IPS-18a (cell line): ENCODE measurements around the gene IKZF1.
"Not testable (repeated sequence)": the region's sequence is repeated elsewhere in the genome, so short reads cannot be mapped to it uniquely, and the experiment has no call there.

Source experiments
- H3K27ac ChIP-seq: one replicate; pipeline ENCODE4 v1.5.1; 2013; ENCODE audit warnings: low read length
- H3K27me3 ChIP-seq: one replicate; pipeline ENCODE4 v1.6.1; 2013; ENCODE audit warnings: mild to moderate bottlenecking, low read length; ENCODE audit not compliant: control insufficient read depth, insufficient read depth
- H3K36me3 ChIP-seq: one replicate; pipeline ENCODE4 v1.6.1; 2013; ENCODE audit warnings: low read depth, low read length; ENCODE audit not compliant: control insufficient read depth
- H3K4me1 ChIP-seq: one replicate; pipeline ENCODE4 v1.6.1; 2013; ENCODE audit warnings: low read depth, low read length; ENCODE audit not compliant: control insufficient read depth
- H3K4me3 ChIP-seq: one replicate; pipeline ENCODE4 v1.5.1; 2013; ENCODE audit warnings: low read length
- H3K9ac ChIP-seq: one replicate; pipeline ENCODE4 v1.6.1; 2013; ENCODE audit warnings: mild to moderate bottlenecking, low read length, moderate library complexity
- H3K9me3 ChIP-seq: one replicate; pipeline ENCODE4 v1.6.1; 2013; ENCODE audit warnings: low read depth, low read length; ENCODE audit not compliant: control insufficient read depth

The IKZF1 gene

DNA sequence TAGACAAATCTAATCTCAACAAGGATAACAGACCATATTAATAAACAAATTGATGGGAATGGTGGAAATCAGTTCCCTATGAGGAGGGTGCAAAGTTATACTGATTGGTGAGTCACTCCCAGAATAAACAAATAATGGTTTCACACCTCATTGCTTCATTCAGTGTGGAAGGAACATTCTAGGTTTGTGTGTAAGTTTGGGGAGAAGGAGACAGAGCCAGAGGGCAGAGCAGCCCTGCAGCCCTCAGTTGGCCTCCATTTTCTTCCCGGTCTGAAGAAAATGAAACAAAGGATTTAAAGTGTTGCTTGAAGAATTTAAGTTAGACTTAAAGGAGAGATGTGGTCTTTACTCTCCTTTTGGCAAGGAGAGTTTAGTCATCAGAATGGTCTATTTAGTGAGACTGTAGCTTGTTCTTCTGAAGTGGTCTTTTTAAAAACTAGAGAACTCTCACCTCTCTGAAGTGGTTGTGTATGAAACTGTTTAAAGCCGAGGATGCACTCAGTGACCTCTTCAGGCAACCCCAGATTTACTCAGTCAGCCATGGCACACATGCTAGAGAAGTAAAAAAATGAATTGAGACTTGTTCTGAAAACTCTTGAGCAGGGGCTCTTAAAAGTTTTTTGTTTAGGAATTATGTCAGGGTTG lies 27.2 kb downstream of the IKZF1 start:
- no peaks in the 10 kb centered on the region for H3K36me3 ChIP-seq
- peaks cover 5% of the 10 kb centered on the region for H3K4me1 ChIP-seq
- no peaks in the 10 kb centered on the region for H3K27me3 ChIP-seq
- no peak overlapping the region for H3K4me3 ChIP-seq
- H3K9ac ChIP-seq = no peak overlapping the region
- H3K27ac ChIP-seq = no peak overlapping the region
- no peaks in the 10 kb centered on the region for H3K9me3 ChIP-seq

DNA sequence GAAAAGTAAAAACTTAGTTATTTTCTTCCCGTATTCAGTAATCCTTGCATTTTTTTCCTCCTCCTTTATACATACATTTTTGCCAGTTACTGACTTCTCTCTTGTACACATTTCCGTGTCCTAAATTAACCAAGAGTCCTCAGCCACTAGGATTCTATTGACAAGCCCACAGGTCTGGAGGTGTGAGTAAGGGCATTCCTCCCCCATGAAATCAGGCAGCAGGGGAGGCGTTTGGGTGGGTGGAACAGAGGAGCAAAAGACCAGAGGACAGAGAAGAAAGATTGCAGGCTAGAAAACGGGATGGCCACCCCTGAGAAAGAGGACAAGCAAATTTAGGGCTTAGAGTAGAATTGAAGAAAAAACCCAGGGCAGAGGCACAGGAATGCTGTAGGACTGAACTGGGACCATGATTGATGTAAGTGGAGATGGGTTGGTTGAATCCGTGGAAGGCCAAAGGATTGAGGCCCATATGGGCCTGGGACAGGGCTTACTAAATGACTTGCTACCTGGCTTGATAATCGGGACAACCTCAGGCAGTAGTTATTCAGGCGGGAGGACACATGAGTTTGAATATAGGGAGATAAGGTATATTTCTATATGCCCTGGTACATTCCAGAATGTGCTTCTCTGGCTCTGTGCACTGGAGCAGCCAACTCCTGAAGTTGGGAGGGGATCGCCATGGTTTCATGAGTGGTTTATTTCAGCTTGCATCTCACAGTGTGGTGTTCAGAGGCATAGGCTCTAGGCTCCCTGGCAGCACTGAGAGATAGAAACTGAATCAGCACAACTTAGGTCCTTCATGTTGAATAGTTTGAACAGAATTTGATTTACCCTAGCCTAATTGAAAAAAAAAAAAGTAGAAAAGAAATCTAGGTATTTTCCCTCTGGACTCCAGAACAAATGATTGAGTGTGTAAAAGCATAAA lies 28.0 kb downstream of the IKZF1 start:
- H3K9me3 ChIP-seq = no peaks in the 10 kb centered on the region
- no peak overlapping the region for H3K27ac ChIP-seq
- H3K4me3 ChIP-seq = no peak overlapping the region
- no peaks in the 10 kb centered on the region for H3K27me3 ChIP-seq
- H3K9ac ChIP-seq = no peak overlapping the region
- H3K36me3 ChIP-seq = no peaks in the 10 kb centered on the region
- peaks cover 5% of the 10 kb centered on the region for H3K4me1 ChIP-seq

DNA sequence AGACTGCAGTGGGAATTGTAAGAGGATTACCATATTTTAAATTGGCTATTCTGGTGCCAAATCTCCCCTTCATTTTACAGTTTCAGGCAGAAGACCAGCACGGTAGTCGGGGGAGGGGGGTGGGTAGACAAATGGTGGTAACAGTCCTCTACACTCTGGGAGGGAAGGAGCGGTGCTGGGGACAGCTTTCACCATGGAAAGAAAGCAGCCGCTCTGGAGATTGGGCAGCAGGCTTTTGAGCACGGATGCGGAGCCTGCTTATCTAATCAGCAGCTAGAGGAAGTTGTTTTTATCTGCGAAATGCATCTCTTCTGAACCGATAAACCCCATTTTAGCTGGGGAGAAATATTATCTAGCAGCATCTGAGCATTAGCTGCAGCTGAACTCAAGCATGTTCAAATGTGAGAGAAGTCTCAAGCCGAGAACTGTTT lies 28.7 kb downstream of the IKZF1 start:
- no peak overlapping the region for H3K27ac ChIP-seq
- no peak overlapping the region for H3K4me3 ChIP-seq
- peaks cover 5% of the 10 kb centered on the region for H3K4me1 ChIP-seq
- no peaks in the 10 kb centered on the region for H3K36me3 ChIP-seq
- no peaks in the 10 kb centered on the region for H3K27me3 ChIP-seq
- H3K9ac ChIP-seq = no peak overlapping the region
- no peaks in the 10 kb centered on the region for H3K9me3 ChIP-seq

DNA sequence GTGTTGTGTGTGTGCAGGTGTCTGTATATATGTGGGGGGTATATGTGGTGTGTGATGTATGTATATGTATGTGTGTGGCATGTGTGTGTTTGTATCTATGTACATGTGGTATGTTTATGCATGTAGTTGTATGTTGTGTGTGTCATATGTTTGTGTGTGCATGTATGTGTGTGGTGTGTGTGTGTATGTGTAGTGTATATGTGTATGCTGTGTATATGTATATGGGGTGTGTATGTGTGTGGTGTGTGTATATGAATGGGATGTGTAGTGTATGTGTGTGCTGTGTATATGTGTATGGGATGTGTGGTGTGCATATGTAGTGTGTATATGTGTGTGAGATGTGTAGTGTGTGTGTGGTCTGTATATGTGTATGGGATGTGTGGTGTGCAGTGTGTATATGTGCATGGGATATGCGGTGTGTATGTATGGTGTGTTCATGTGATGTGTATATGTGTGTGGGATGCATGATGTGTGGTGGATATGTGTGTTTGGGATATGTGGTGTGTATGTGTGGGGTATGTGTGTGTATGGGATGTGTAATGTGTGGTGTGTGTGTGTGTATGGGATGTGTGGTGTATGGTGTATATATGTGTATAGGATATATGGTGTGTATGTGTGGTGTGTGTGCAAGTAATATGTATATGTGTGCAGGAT lies 30.0 kb downstream of the IKZF1 start:
- no peak overlapping the region for H3K9ac ChIP-seq
- H3K4me1 ChIP-seq = peaks cover 5% of the 10 kb centered on the region
- no peaks in the 10 kb centered on the region for H3K9me3 ChIP-seq
- H3K27ac ChIP-seq = no peak overlapping the region
- H3K4me3 ChIP-seq = no peak overlapping the region
- H3K27me3 ChIP-seq = no peaks in the 10 kb centered on the region
- H3K36me3 ChIP-seq = no peaks in the 10 kb centered on the region

DNA sequence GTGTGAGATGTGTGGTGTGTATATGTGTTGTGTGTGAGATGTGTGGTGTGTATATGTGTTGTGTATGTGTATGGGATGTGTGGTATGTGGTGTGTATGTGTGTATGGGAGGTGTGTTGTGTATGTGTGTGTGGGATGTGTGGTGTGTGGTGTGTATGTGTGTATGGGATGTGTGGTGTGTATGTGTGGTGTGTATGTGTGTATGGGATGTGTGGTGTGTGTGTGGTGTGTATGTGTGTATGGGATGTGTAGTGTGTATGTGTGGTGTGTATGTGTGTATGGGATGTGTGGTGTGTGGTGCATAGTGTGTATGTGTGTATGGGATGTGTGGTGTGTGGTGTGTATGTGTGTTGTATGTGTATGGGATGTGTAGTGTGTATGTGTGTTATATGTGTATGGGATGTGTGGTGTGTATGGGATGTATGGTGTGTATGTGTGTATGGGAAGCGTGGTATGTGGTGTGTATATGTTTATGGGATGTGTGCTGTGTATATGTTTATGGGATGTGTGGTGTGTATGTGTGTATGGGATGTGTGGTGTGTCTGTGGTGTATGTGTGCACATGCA lies 30.8 kb downstream of the IKZF1 start:
- no peak overlapping the region for H3K9ac ChIP-seq
- H3K9me3 ChIP-seq = no peaks in the 10 kb centered on the region
- no peak overlapping the region for H3K4me3 ChIP-seq
- no peaks in the 10 kb centered on the region for H3K36me3 ChIP-seq
- H3K27me3 ChIP-seq = no peaks in the 10 kb centered on the region
- no peak overlapping the region for H3K27ac ChIP-seq
- H3K4me1 ChIP-seq = peaks cover 5% of the 10 kb centered on the region

DNA sequence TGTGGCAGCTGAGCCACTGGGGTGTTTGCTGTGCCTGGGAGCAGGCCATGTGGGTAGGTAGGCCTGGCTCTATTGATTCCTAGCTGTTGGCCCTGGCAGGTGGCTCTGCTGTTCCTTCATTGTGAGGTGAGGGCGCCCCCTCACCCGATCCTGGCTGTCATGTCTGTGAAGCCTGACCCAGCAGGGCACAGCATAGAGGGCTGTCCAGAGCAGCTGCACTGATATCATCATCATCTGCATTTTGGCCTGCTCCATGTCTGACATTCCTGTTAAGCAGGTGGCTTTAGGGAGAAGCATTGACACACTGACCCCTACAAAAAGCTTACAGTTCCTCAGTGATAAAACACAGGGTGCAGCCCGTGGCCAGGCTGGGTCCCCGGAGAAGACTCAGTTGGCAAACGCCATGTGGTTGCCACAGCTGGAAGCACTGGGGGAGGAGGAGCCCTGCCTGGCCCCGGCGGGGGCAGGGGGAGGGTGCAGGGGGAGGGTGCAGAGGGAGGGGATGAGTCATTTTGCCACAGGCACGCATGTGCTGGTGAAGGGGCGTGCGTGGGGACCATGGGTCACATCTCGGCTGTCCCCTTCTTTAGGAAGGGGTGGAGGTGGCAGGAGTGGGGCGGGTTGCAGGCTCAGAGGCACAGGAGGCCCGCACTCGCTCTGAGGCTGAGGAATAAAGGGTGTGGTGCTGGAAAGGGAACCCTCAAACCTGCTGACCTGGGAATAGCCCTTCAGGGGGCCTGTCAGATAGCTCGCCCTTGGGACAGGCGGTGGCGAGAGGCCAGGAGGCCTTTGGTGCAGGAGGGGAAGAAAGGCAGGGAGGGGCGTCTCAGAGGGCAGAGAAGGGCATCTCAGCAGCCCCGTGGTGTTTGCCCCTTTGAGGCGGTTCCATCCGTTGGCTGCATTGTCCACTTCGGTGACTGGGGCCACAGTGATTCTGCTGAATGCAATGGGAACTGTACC lies 31.6 kb downstream of the IKZF1 start:
- no peak overlapping the region for H3K9ac ChIP-seq
- H3K4me3 ChIP-seq = no peak overlapping the region
- peaks cover 5% of the 10 kb centered on the region for H3K4me1 ChIP-seq
- H3K36me3 ChIP-seq = no peaks in the 10 kb centered on the region
- no peak overlapping the region for H3K27ac ChIP-seq
- H3K27me3 ChIP-seq = no peaks in the 10 kb centered on the region
- no peaks in the 10 kb centered on the region for H3K9me3 ChIP-seq

DNA sequence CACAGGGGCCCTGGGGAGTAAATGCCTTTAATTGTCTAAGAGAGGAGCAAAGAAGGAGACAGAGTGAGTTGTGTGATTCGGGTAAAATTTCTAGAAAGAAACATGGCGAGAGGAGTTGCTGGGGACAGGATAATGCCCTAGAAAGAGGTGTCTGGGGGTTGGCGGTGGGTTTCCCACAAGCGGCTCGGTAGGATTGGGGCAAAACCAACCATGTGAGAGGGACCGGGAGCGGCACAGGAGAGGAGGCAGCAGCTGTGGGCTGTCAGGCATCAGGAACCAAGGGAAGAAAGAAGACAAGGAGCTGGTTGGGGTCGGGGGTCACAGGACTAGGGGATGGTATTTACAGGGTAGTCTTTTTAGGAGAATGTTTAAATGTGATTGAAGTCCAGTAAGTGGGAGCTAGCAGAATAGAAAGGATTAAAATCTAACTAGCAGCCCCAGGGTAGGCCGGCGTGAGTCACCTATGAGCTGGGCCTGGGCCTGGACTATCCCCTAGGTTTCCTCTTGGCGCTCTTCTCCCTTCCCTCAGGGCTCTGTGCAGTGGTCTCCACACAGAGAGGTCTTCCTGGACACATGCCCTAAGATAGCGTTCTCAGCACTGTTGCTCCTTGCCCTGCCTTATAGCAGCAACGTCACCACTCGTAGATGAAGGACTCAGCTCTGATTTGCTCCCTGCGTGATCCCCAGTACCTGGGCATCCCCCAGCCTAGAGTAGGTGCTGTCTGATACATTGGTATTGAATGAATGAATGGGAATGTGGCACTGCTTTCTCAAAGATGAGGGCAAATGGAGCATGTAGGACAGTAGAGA lies 32.6 kb downstream of the IKZF1 start:
- Histone ChIP-seq H3K36me3 (no peaks in the 10 kb centered on the region), H3K4me3 (no peak overlapping the region), H3K4me1 (peaks cover 6% of the 10 kb centered on the region), H3K27me3 (no peaks in the 10 kb centered on the region), H3K27ac (no peak overlapping the region), H3K9me3 (no peaks in the 10 kb centered on the region), H3K9ac (no peak overlapping the region)

DNA sequence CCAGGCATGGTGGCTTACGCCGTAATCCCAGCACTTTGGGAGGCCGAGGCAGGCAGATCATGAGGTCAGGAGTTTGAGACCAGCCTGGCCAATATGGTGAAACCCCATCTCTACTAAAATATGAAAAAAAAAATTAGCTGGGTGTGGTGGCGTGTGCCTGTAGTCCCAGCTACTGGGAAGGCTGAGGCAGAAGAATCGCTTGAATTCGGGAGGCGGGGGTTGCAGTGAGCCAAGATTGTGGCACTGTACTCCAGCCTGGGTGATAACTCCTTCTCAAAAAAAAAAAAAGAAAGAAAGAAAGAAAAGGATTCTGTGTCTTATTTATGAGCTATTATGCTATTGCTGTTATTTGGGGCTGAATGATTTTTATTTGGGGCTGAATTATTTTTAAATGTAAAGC lies 35.0 kb downstream of the IKZF1 start:
- H3K9me3 ChIP-seq, H3K9ac ChIP-seq, H3K4me3 ChIP-seq, H3K36me3 ChIP-seq, H3K4me1 ChIP-seq, H3K27me3 ChIP-seq, H3K27ac ChIP-seq: not testable (repeated sequence)

DNA sequence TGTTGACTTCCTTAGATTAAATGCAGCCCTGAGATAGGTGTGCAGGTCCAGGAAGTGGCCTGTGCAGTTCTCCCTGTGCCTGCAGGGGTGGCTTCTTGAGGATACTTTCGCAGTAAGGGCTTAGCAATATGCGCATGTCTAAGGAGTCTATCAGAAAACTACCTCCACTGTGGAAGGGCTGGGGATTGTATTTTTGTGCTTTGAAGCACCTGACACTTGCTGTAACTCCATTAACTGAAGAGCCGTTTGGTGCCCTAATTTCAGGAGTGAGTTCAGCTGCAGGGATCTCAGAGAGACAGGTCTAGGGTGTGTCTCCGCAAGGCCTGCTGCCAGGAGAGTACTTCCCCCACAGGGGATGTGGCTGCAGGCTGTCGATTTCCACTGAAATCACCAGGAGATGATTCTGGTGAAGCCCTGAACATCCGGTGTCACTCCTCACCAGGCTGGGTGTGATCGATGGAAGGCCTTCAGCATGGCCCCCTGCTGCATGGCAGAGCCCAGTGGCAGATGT lies 35.5 kb downstream of the IKZF1 start:
- Histone ChIP-seq H3K9me3 (no peaks in the 10 kb centered on the region), H3K4me3 (no peak overlapping the region), H3K4me1 (peaks cover 9% of the 10 kb centered on the region), H3K27me3 (no peaks in the 10 kb centered on the region), H3K9ac (no peak overlapping the region), H3K36me3 (no peaks in the 10 kb centered on the region), H3K27ac (no peak overlapping the region)

DNA sequence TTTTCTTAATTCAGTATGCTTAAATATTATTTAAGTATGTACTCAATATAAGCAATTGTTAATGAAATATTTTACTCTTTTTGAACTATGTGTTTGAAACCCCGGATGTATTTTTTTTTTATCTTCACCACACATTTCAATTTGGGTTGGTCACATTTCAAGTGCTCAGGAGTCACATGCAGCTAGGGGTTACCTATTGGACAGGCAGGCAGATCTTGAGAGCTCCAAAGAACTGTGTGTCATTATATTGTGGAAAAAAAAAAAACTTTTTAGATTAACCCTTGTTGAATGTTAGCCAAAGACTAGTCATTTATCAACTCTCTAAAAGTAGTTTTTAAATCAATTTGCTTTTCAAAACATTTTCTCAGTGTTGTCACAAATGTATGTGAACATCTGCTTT lies 37.2 kb downstream of the IKZF1 start:
- no peak overlapping the region for H3K27ac ChIP-seq
- no peaks in the 10 kb centered on the region for H3K27me3 ChIP-seq

More for the DNA sequence above, 37.2 kb downstream of the IKZF1 start:
- H3K9me3 ChIP-seq = no peaks in the 10 kb centered on the region
- no peak overlapping the region for H3K4me3 ChIP-seq
- peaks cover 9% of the 10 kb centered on the region for H3K4me1 ChIP-seq
- H3K9ac ChIP-seq = no peak overlapping the region
- no peaks in the 10 kb centered on the region for H3K36me3 ChIP-seq
